ENCODE data around the gene CPAMD8.
A peak's percentile ranks its signal among the peaks of the same experiment; 100 is the strongest.

Gene CPAMD8

GRCh38 chr19:16903347-16903746, 123.3 kb downstream of the CPAMD8 start:
- Histone ChIP-seq H3K27me3 (no peaks in the 10 kb centered on the region), H3K36me3 (no peaks in the 10 kb centered on the region), H3K9me3 (no peaks in the 10 kb centered on the region), H3K4me3 (ENCODE audit: low read depth, low read length) (no peak overlapping the region), H3K4me1 (no peaks in the 10 kb centered on the region)
- TF ChIP-seq CTCF (IDR thresholded peaks at IDR 0.05; ENCODE audit: low read depth, low read length), result no peak
- no peak for DNase-seq

GRCh38 chr19:16902545-16902944, 124.1 kb downstream of the CPAMD8 start:
- no peaks in the 10 kb centered on the region for H3K27me3 ChIP-seq

GRCh38 chr19:16901491-16902175, 125.0 kb downstream of the CPAMD8 start:
- Histone ChIP-seq H3K27me3 (no peaks in the 10 kb centered on the region), H3K4me3 (ENCODE audit: low read depth, low read length) (no peak overlapping the region), H3K4me1 (no peaks in the 10 kb centered on the region), H3K9me3 (no peaks in the 10 kb centered on the region), H3K36me3 (no peaks in the 10 kb centered on the region)
- DNase-seq, result no peak
- TF ChIP-seq CTCF (IDR thresholded peaks at IDR 0.05; ENCODE audit: low read depth, low read length), result no peak

More at GRCh38 chr19:16902545-16902944, 124.1 kb downstream of the CPAMD8 start:
- Histone ChIP-seq H3K9me3 (no peaks in the 10 kb centered on the region), H3K4me3 (ENCODE audit: low read depth, low read length) (no peak overlapping the region), H3K36me3 (no peaks in the 10 kb centered on the region), H3K4me1 (no peaks in the 10 kb centered on the region)
- no peak for DNase-seq
- TF ChIP-seq CTCF (IDR thresholded peaks at IDR 0.05; ENCODE audit: low read depth, low read length), result no peak

- peak; percentile 49 for TF ChIP-seq CTCF (IDR thresholded peaks at IDR 0.05; ENCODE audit: low read depth, low read length)
- H3K4me1 ChIP-seq, result no peaks in the 10 kb centered on the region
These were observed 127.0 kb downstream of the CPAMD8 start for GRCh38 chr19:16899566-16900075.

GRCh38 chr19:16898361-16899015, 128.1 kb downstream of the CPAMD8 start:
- Histone ChIP-seq H3K9me3 (no peaks in the 10 kb centered on the region), H3K4me3 (ENCODE audit: low read depth, low read length) (no peak overlapping the region), H3K36me3 (no peaks in the 10 kb centered on the region), H3K4me1 (peaks cover 3% of the 10 kb centered on the region; the same call in 1 of the 2 replicates), H3K27me3 (no peaks in the 10 kb centered on the region)
- TF ChIP-seq CTCF (IDR thresholded peaks at IDR 0.05; ENCODE audit: low read depth, low read length), result no peak
- DNase-seq, result no peak

More at GRCh38 chr19:16899566-16900075, 127.0 kb downstream of the CPAMD8 start:
- no peaks in the 10 kb centered on the region for H3K9me3 ChIP-seq
- H3K4me3 ChIP-seq (ENCODE audit: low read depth, low read length), result no peak overlapping the region
- no peaks in the 10 kb centered on the region for H3K27me3 ChIP-seq
- H3K36me3 ChIP-seq, result no peaks in the 10 kb centered on the region
- DNase-seq, result peak; percentile 34

GRCh38 chr19:16897856-16898161, 128.8 kb downstream of the CPAMD8 start:
- no peak for TF ChIP-seq CTCF (IDR thresholded peaks at IDR 0.05; ENCODE audit: low read depth, low read length)

More at GRCh38 chr19:16897856-16898161, 128.8 kb downstream of the CPAMD8 start:
- no peaks in the 10 kb centered on the region for H3K27me3 ChIP-seq
- no peak for DNase-seq
- H3K9me3 ChIP-seq, result no peaks in the 10 kb centered on the region
- peaks cover 6% of the 10 kb centered on the region; the same call in 1 of the 2 replicates for H3K4me1 ChIP-seq
- no peaks in the 10 kb centered on the region for H3K36me3 ChIP-seq
- H3K4me3 ChIP-seq (ENCODE audit: low read depth, low read length), result no peak overlapping the region; the same call in 1 of the 2 replicates
